ENCODE measurements around the gene NOP58.

- no peak for TF ChIP-seq CTCF (IDR thresholded peaks at IDR 0.05)
- TF ChIP-seq POLR2A (IDR thresholded peaks at IDR 0.05) = no peak
These were observed 62.3 kb downstream of the NOP58 start for GRCh38 chr2:202327858-202328257.
